Keratinocyte (primary cell): Measurements from ENCODE around the gene MYLK4.

ENCODE experiments used
- CTCF ChIP-seq, 3 experiments: IDR thresholded peaks in 1 of 3; conservative IDR thresholded peaks in 1 of 3; optimal IDR thresholded peaks in 1 of 3; 2 replicates in 2 of 3; 3 replicates in 1 of 3; pipeline versions ENCODE3 to v1.5.1; 2011; ENCODE audit warnings: low read length in 3 of 3, mild to moderate bottlenecking in 3 of 3, moderate library complexity in 2 of 3, control low read depth in 1 of 3, inconsistent platforms in 1 of 3; ENCODE audit not compliant: insufficient read depth in 2 of 3; ENCODE audit errors: extremely low read depth in 1 of 3
- EZH2 ChIP-seq: IDR thresholded peaks from one replicate; pipeline ENCODE4 v1.6.1; 2012; ENCODE audit warnings: inconsistent platforms, mild to moderate bottlenecking, low read length, moderate library complexity

GRCh38 chr6:2725999-2726567 lies 24.6 kb downstream of the MYLK4 start:
- TF ChIP-seq CTCF (optimal IDR thresholded peaks at IDR 0.05 in 1 of 3, IDR thresholded peaks at IDR 0.05 in 1 of 3, conservative IDR thresholded peaks at IDR 0.05 in 1 of 3; ENCODE audit: extremely low read depth in 1 of 3, insufficient read depth in 2 of 3, low read length in 3 of 3) (no peak), EZH2 (no peak)
